GM21390 (cell line): ENCODE results near the gene TMED6.
A peak's percentile ranks its signal among the peaks of the same experiment; 100 is the strongest.

ENCODE experiments used
- ATAC-seq: cut with Tn5 transposase; IDR thresholded peaks from one replicate; pipeline ENCODE4 v1.9.1; 2021; ENCODE audit not compliant: unreplicated experiment

TMED6 gene

DNA sequence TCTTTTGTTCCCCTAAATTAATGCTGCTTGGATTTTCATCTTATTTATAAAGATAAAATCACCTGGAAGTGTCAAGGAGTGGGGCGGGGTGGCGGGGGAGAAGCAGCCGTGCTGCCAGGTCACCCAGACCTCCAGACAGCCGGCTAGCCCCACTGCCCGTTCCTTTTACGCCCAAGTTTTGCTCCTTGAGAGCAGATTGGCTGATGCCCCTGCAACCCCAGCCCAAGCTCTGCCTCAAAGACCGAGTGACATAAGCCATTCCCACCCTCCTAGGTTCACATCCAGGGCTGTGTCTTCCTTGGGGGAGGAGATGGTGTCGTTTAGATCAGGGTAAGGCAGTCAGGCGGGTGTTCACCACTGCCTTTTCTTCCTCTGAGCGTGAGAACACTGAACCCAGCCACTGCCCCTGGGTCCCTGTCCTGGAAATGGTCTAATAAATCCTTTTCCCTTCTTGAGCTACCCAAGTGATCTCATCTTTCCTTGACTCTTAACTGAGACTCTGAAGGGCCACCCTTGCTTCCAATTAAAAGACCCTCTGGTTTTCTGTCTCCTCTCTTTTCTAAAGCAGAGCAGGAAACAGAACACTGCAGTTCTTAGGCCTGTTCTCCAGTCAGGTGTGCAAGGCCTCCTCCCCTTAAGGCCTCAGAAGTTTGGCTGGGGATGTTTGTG is 26.9 kb downstream of the TMED6 start:
- ATAC-seq = no peak

DNA sequence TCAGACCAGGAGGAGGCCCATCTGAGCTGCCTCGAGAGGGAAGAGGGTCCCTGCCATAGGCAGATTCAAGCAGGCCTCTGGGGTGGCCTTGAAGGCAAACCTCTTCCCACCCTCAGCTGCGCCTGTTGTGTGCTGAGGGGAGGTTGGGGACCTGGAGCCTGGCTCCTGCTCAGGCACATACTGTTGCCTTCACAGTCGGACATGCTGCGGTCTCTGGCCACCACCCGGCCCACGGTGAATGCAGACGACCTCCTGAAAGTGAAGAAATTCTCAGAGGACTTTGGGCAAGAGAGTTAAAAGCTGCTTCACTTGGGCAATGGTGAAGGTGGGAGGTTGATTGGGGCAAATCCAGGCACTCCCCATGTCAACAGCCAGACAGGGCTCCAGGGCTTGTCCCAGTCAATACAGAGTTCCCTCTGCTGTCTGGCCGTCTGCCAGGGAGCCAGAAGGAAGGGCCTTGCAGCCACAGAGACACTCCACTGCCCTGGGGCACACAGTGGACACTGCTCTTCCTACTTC is 27.5 kb downstream of the TMED6 start:
- ATAC-seq = no peak

DNA sequence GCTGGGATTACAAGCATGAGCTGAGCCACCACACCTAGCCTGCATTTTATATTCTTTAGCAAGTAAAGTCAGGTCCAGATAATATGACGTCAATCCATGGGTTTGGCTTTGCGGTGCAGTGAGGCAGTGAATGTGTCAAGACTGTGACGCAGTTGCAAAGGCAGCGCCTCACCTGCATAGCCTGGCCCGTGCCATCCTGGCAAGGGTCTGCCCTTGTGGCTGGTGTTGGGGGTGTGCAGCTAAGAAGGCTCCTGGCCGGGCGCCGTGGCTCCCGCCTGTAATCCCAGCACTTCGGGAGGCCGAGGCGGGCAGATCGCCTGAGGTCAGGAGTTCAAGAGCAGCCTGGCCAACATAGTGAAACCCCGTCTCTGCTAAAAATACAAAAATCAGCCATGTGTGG is 28.2 kb downstream of the TMED6 start:
- no peak for ATAC-seq

DNA sequence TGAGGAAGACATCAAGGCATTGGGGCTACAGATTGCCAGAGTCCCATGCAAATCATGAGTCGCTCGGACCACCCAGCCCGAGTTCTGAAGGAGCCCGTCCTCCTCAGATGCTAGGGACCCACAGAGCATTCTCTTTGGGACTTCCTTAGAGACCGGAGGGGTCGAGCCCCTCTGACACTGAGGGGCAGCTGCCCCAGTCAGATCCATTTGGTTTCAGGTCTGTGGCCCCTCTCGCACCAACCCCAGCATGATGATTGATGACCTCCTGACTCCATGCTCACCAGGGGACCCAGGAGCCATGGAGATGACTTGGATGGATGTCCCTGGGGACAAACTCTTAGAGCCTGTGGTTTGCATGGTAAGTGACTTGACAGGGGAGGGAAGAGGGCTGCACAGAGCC is 29.2 kb downstream of the TMED6 start:
- ATAC-seq = no peak

DNA sequence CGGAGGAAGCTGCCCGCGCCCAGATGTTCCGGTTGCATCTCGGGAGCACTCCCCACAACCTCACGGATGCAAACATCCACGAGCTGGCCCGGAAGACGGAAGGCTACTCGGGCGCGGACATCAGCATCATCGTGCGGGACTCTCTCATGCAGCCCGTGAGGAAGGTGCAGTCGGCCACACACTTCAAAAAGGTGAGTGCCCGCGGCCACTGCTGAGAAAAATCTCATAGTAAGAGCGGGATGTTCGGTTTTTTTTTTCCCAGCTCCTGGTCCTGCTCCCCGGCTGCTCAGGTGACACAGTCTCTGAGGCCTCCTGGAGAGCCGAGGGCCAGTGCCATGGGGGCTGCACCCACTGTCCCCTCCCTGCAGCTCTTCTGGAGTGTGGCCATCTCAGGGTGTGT is 30.5 kb downstream of the TMED6 start:
- no peak for ATAC-seq

DNA sequence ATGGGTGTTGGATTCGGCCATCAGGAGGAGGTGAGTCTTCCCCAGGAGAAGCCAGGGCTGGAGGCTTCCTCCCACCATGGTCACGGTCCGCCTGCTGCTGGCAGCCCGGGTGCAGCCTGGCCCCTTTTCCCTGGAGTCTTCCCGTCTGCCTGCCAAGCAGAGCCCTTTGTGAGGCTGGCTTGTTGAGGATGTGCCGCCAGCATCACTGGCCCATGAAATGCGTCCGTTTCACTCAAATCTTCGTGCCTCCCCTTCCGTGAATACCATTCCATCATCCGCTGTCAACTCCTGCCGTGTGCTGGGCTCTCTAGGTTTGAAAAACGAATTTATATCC is 30.9 kb downstream of the TMED6 start:
- ATAC-seq = no peak

DNA sequence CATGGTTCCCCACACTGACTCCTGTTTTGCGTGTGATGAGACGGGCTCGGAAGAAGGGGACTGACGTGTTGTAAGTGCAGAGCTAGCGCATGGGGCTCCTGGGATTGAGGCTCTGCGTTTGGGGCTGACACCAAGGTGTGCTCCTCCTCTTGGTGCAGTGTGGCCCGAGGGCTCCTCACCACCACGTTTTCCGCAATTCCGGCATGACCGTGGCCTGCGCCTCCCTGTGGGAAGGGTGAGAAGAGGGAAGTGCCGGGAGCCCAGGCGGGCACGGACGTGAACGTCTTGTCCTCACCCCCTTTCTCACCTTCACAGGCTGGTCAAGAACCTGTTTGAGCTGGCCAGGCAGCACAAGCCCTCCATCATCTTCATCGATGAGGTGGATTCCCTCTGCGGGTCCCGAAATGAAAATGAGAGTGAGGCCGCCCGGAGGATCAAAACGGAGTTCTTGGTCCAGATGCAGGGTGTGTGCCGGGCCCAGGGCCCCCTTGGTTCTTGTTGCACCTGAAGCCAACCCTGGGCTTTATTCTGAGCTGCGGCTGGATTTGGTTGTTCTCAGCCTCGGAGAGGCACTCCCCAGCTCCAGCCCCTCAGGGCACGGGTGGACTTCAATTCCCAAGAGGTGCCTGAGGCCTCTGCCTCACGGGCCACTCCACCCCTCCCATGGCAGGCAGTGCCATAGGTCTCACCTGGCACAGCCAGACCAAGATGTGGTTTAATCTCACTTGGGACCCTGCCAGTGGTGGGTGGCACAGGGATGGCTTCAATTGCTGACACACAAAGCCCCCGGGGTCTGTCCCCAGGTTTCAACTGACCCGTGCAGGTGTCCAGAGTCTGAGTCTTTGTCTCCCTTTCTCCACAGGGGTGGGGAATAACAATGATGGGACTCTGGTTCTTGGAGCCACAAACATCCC is 31.5 kb downstream of the TMED6 start:
- ATAC-seq = no peak

DNA sequence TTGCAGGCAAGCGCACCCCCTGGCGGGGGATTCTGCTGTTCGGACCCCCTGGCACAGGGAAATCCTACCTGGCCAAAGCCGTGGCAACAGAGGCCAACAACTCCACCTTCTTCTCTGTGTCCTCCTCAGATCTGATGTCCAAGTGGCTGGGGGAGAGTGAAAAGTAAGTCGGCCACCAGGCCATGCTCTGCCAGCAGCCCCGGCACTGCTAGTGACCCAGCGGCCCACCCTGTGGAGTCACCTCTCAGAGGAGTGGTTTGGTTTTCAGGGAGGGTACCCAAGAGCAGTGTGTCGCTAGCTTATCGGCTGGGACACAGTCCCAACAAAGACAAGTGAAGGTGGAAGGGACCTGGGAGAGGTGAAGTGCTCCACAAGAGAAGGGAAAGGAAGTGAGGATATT is 32.2 kb downstream of the TMED6 start:
- no peak for ATAC-seq

DNA sequence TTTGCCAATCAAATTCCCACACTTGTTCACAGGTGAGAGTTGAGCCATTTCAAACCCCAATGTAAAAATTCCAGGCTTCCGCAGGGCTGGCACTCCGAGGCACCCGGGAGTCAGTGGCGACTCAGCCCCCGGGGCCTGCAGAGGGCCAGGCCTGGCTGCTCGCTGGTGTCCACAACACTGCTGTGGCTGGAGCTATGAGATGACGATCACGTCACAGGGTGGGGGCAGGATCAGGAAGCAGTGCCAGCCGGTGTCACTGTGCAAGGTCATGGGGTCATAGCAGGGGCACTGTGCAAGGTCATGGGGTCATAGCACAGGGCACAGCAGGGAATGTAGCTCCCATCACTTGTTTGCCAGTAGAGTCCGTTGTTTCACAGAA is 32.7 kb downstream of the TMED6 start:
- ATAC-seq = no peak

DNA sequence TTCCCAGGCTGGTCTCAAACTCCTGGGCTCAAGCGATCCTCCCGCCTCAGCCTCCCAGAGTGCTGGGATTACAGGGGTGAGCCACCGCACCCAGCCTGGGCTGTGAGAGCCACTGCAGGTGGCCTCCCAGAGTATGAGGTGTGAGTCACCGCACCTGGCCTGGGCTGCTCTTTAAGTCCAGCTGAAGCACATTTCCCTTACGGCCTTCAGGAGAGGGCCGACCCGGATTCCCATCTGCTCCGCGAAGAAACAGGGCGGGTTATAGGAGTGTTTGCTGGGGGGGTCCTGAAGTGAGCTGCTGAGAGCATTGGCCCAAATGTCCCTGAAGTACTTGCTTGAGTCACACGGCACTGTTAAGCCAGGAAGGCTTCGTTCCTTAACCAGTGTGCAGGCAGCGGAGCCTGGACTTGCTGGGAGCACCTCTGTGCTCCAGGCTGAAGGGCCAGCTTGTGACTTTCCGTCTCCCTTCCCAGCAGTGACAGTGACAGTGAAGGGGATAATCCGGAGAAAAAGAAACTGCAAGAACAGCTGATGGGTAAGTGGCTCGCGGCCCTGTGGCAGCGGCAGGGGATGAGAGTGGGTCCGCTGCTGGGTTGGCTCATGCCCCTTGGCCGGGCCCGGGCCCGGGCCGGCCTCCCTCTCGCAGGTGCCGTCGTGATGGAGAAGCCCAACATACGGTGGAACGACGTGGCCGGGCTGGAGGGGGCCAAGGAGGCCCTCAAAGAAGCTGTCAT is 33.2 kb downstream of the TMED6 start:
- ATAC-seq = no peak

DNA sequence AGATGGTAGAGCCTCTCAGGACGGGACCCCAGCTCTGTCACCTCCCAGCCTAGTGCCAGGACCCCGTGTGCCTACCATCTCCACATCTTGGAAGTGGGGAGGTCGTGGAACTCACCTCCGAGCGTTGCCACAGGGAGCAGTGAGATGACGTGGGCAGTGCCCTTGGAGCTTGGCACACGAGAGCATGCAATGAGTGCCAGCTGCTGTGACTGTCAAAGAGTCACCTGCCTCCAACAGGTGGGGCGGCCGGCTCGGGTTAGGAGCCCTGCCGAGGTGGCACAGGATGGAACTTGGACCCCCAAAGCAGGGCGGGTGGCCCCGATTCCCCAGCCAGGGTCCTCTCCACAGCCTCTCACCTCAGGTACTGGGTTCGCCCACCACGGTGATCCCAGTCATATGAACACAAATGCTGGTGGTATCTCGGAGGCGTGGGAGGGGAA is 35.0 kb downstream of the TMED6 start:
- ATAC-seq = no peak

DNA sequence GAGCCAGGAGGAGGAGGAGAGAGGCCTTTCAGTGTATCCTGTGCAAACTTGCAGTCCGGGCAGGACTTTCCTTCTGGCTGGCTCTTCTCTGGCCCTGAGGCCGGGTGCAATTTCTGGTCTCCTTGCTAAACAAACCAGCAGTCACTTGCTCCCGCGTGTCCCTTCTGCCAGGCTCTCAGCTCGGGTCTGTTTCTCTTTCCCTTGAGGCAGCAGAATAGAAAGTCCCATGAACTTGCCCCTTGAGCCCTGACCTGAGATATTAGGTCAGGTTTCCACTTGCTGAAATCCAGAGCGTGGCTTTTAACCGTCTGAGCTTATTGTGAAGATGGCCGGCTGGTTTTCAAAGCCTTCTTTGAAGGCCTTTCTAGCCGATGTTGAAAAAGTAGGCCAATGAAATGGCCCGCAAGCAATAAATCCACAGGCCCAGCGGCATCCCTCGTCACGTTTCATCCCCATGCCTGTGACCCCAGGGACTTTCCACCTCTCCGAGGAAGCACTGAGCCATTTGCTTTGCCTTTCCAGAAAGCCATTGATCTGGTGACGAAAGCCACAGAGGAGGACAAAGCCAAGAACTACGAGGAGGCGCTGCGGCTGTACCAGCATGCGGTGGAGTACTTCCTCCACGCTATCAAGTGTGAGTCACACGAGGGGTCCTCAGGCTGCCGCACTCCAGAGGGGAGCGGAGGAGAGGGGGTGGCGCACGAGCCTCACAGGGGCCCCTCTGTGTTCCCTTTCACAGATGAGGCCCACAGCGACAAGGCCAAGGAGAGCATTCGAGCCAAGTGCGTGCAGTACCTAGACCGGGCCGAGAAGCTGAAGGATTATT is 35.9 kb downstream of the TMED6 start:
- no peak for ATAC-seq

DNA sequence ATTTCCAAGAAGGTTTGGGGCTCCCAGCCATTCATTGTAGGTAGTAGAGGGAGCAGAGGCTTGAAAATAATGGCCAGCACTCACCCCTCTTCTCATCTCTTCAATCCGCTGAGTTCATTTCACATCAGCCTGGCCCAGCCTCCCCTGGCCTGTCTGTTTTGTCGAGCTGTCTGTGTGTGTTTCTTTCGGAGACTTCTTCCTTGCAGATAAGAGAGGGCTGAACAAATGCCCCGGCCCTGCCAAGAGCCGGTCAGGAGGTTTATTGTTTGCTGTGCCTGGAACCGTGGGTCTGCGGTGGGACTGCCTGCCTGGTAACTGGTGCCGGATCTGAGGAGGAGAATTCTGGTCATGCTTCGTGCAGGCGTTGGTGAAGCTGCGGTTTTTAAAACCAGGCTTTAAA is 37.1 kb downstream of the TMED6 start:
- no peak for ATAC-seq

DNA sequence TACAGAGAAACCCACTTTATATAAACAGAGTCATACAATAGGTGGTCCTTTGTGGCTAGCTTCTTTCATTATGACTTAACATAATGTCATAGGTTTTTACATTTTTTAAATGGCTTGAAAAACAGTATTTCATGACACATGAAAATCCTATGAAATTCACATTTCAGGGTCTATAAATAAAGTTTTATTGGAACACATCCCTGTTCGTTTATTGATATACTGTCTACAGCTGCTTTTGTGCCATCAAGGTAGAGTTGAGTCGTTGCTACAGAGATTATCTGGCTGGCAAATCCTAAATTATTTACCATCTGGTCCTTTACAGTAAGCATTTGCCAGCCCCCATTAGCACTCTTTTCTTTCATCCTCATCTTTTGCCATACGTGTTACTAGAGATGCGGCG is 38.1 kb downstream of the TMED6 start:
- ATAC-seq = no peak

DNA sequence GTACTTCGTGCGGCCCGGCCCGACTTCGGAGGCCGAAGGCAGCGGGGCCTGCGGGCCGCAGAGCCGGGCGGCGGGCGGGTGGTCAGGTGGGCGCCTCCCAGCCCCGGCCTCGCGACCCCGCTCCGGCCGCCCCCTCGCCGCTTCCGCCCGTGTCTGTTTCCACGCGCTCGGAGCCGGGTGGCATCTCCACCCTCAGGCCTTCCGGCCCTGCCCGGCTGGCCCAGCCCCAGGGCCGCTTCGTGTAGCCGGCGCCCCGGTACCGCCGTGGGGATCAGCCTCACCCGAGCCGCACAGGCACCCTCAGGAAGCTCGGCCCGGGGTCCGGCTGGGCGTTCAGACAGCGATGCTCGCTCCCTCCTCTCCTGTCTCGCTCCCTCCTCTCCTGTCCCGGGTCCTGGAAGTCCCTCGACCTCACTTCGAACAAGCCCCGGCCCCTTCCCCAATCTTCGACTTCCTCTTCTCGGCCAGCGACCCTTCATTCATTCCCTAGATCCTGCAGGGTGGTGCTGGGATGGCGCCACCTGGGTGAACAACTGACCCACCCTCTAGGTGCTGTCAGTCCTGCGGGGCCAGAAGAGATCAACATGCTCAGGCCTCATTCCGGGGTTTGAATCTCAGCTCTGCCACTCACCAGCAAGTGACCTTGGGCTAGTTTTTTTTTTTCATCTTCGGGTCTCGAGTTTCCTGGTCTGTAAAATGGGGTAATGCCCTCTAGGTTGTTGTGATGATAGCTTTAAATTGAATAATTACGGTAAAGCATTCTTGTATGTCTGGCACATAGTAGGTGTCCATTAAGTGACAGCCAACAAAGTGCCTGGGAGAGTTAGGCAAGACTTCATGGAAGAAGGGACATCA is 39.8 kb downstream of the TMED6 start:
- ATAC-seq = peak; percentile 50

DNA sequence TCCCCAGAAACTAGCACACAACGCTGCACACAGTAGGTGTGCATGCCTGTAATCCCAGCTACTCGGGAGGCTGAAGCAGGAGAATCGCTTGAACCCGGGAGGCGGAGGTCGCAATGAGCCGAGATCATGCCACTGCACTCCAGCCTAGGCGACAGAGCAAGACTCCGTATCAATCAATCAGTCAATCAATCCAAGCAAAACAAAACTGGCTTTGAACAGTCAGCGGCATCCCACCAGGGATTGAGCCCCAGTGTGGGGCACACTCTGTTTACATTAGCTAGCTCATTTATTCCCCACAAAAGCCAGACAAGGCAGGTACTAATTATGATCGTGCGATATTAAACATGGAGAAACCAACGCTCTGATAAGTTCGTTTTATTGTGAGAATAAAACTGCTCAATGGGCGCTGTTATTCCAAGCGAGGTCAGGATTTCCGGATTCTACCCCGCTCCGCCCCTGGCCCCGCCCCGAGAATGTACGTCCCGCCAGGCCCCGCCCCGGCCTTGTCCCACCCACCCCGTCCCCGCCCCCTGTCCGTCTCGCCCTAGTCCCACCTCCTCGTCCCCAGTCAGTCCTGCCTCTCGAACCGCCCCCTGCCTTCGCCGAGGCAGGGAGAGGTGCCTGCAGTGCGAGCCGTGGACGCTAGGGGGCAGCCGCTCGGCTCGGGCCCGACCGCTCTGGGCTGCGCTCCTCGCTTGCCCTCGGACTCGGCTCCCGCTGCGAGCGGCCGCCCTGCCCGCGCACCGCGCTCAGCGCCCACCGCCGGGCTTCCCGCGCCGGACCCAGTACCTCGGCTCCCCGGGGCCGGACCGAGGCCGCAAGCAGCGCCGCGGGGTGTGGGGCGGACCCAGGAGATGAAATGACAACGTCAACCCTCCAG is 40.7 kb downstream of the TMED6 start, which contains the start of gene VPS4A:
Gene VPS4A (plus strand): TSS at position 698 of the 880 bp plus-strand sequence. CDS start 162 bp downstream, at position 860.
- ATAC-seq = peak; percentile 91

DNA sequence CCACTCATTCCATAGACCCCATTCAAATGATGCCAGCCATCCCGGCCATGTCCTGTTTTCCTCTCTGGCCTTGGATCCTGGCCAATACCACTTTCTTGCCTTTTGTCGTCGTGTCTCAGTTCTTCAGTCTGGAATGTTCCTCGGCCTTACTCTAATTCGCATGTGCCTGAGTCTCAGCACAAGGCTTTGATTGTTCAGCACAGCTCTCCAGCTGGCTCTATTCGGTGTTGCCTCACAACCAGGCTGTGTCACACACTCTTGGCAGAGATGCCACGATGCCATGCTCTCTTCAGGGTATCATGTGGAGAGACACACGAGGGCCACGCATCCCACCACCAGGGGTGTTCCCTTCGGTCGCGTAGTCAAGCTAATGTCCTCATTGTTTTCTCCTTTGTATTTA is 42.3 kb downstream of the TMED6 start:
- no peak for ATAC-seq

DNA sequence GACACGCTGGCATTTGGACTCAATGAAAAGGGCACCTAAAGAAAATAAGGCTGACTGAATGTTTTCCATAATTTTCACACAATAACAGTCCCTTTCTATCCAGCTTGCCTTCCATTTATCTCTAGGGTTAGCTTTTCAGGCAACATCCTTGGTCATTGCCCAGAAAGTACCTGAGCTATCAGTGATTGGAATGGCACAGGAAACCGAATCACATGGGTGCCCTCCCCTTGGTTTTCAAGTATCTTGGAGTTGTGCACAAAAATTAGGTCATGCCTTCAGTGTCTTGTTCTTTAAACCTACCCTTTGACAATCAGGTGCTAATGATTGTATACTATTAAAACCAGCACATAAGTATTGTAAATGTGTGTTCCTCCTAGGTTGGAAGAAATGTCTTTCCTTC is 43.7 kb downstream of the TMED6 start:
- no peak for ATAC-seq

DNA sequence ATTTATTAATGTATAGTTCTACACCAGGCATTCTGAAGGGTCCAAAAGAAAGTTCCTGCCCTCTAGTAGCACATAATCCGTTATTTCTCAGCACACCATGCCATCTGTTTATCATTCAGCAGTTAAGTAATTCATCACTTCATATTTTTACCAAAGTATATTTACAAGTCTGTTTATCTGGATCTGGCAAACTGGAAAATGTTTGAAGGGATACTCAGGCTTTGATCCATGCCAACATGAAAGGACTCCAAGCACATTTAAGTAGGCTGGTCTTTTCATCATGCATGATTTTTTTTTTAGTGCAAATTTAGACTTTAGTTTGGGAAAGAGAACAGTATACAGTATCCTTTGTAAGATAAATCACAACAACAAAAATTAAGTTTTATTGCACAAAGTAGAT is 44.5 kb downstream of the TMED6 start:
- ATAC-seq = no peak
